Keratinocyte (primary cell): Measurements from ENCODE around the gene METTL4. TPM values are rescaled to one million over a fixed set of nuclear protein-coding genes. Genes with fewer than 3 reads are reported as not detected.

Experiments used
- DNase-seq: peaks from one replicate; pipeline ENCODE4 v3.0.0-alpha.2; 2011; ENCODE audit warnings: low read depth, missing footprints, low spot score
- FAIRE-seq: peaks from 2 replicates; lab custom pipeline; 2011; peaks lifted over from hg19 to GRCh38; lab: Jason Lieb, UNC
- H2AFZ ChIP-seq: 2 replicates; pipeline ENCODE4 v1.6.0; 2012; ENCODE audit warnings: low read length, control low read depth, inconsistent platforms; ENCODE audit not compliant: control insufficient read depth
- H3K27ac ChIP-seq: 2 replicates; pipeline ENCODE4 v1.5.1; 2011; ENCODE audit warnings: low read length; ENCODE audit not compliant: control insufficient read depth, insufficient read depth
- H3K27me3 ChIP-seq: 3 replicates; pipeline ENCODE4 v1.6.0; 2011; ENCODE audit warnings: low read length; ENCODE audit not compliant: control insufficient read depth, insufficient read depth; ENCODE audit errors: extremely low read depth
- H3K36me3 ChIP-seq, 2 experiments: 2 replicates in 1 of 2; 3 replicates in 1 of 2; pipeline ENCODE4 v1.5.1; 2011; ENCODE audit warnings: low read length in 2 of 2, mild to moderate bottlenecking in 1 of 2; ENCODE audit not compliant: control insufficient read depth in 2 of 2, insufficient read depth in 2 of 2; ENCODE audit errors: extremely low read depth in 1 of 2
- H3K4me1 ChIP-seq: 3 replicates; pipeline ENCODE4 v1.5.1; 2011; ENCODE audit warnings: low read length; ENCODE audit not compliant: control insufficient read depth, insufficient read depth; ENCODE audit errors: extremely low read depth
- H3K4me2 ChIP-seq: 3 replicates; pipeline ENCODE4 v1.6.0; 2011; ENCODE audit warnings: low read depth, low read length; ENCODE audit not compliant: control insufficient read depth, insufficient read depth; ENCODE audit errors: extremely low read depth
- H3K4me3 ChIP-seq, 3 experiments: fragments of 200-600 bp in 1 of 3; sonication (generic) in 1 of 3; 2 replicates in 2 of 3; 3 replicates in 1 of 3; pipeline ENCODE4 v1.5.1; 2011 to 2016; ENCODE audit warnings: low read length in 3 of 3, mild to moderate bottlenecking in 3 of 3, control low read depth in 2 of 3, inconsistent platforms in 1 of 3, low read depth in 1 of 3, mixed read lengths in 1 of 3, mixed run types in 1 of 3, moderate library complexity in 1 of 3; ENCODE audit not compliant: control insufficient read depth in 2 of 3, insufficient read depth in 2 of 3; ENCODE audit errors: extremely low read depth in 1 of 3
- H3K79me2 ChIP-seq: 2 replicates; pipeline ENCODE4 v1.6.0; 2012; ENCODE audit warnings: low read length; ENCODE audit not compliant: control insufficient read depth, insufficient read depth
- H3K9ac ChIP-seq: 3 replicates; pipeline ENCODE4 v1.6.0; 2011; ENCODE audit warnings: low read length; ENCODE audit not compliant: control insufficient read depth, insufficient read depth; ENCODE audit errors: extremely low read depth
- H3K9me1 ChIP-seq: 3 replicates; pipeline ENCODE4 v1.6.0; 2011; ENCODE audit warnings: low read length; ENCODE audit not compliant: control insufficient read depth, insufficient read depth; ENCODE audit errors: extremely low read depth
- H3K9me3 ChIP-seq: 2 replicates; pipeline ENCODE4 v1.5.1; 2012; ENCODE audit warnings: low read depth, low read length; ENCODE audit not compliant: control insufficient read depth
- H4K20me1 ChIP-seq: 3 replicates; pipeline ENCODE4 v1.6.0; 2011; ENCODE audit warnings: low read length; ENCODE audit not compliant: control insufficient read depth, insufficient read depth; ENCODE audit errors: extremely low read depth
- CTCF ChIP-seq, 3 experiments: IDR thresholded peaks in 1 of 3; conservative IDR thresholded peaks in 1 of 3; optimal IDR thresholded peaks in 1 of 3; 2 replicates in 2 of 3; 3 replicates in 1 of 3; pipeline versions ENCODE3 to v1.5.1; 2011; ENCODE audit warnings: low read length in 3 of 3, mild to moderate bottlenecking in 3 of 3, moderate library complexity in 2 of 3, control low read depth in 1 of 3, inconsistent platforms in 1 of 3; ENCODE audit not compliant: insufficient read depth in 2 of 3; ENCODE audit errors: extremely low read depth in 1 of 3
- EZH2 ChIP-seq: IDR thresholded peaks from one replicate; pipeline ENCODE4 v1.6.1; 2012; ENCODE audit warnings: inconsistent platforms, mild to moderate bottlenecking, low read length, moderate library complexity
- dilution Hi-C: fragments of 300-500 bp; cut with MboI; formaldehyde crosslinking; loops from one replicate; pipeline ENCODE4 v1.7.0; 2020; ENCODE audit warnings: low sequenced_read_pairs; ENCODE audit not compliant: extremely low pct_ligation_motif_present
- polyA plus RNA-seq, 5 experiments: library from polyadenylated mRNA; depleted of rRNA in 3 of 5; stranded (reverse) in 3 of 5; stranded (forward) in 1 of 5; unstranded in 1 of 5; fragments of >200 nt; gene quantifications; 1 replicate in 1 of 5; 2 replicates in 3 of 5; 3 replicates in 1 of 5; pipeline versions ENCODE4 v1.2.1 to v1.2.3, GENCODE V29; 2011 to 2012; ENCODE audit warnings: missing spikeins in 2 of 5, low read depth in 1 of 5, low replicate concordance in 1 of 5

Gene METTL4
- polyA plus RNA-seq, 1 donor (not counting 4 experiments of a cell fraction or from before 2014, with no cell fraction given): 10.2 TPM

DNA sequence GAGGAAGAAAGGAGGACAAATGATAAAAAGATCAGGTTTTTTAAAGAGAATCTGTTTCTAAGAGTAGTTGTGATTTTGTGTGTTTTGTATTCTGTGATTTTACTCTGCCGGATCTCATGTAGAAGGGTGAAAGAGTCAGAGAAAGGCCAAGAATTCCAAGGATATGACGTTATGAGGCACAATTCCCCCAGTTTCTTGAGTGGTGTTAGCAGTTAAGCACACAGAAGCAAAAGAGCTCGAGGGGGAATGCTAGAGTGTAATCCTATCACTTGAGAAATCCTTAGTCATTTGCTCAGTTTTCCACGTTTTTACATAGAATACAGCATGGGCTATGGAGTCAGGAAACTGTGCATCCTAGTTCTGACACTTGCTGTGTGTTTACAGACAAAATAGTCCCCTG, 34.8 kb downstream of the METTL4 start:
- H3K9me3 ChIP-seq: no peaks in the 10 kb centered on the region
- no peak for DNase-seq
- no peaks in the 10 kb centered on the region for H3K4me1 ChIP-seq
- H3K27ac ChIP-seq: no peak overlapping the region
- no peak overlapping the region for H2AFZ ChIP-seq
- no peak for FAIRE-seq
- no peaks in the 10 kb centered on the region for H3K79me2 ChIP-seq
- no peak overlapping the region for H3K4me3 ChIP-seq
- no peak overlapping the region for H3K9ac ChIP-seq
- H4K20me1 ChIP-seq: no peaks in the 10 kb centered on the region
- peaks cover 0 to 2% of the 10 kb centered on the region in 2 experiments for H3K36me3 ChIP-seq
- no peak overlapping the region for H3K4me2 ChIP-seq
- no peaks in the 10 kb centered on the region for H3K27me3 ChIP-seq
- dilution Hi-C loops: no loop called here
- no peaks in the 10 kb centered on the region for H3K9me1 ChIP-seq
- TF ChIP-seq CTCF (optimal IDR thresholded peaks at IDR 0.05 in 1 of 3, IDR thresholded peaks at IDR 0.05 in 1 of 3, conservative IDR thresholded peaks at IDR 0.05 in 1 of 3; ENCODE audit: extremely low read depth in 1 of 3, insufficient read depth in 2 of 3, low read length in 3 of 3): no peak
- TF ChIP-seq EZH2: no peak

- no peak for FAIRE-seq
- Histone ChIP-seq H3K27ac (no peak overlapping the region), H3K9ac (no peak overlapping the region), H3K9me3 (no peaks in the 10 kb centered on the region), H3K4me2 (no peak overlapping the region), H3K9me1 (no peaks in the 10 kb centered on the region), H4K20me1 (no peaks in the 10 kb centered on the region), H2AFZ (no peak overlapping the region), H3K4me3 (no peak overlapping the region), H3K27me3 (no peaks in the 10 kb centered on the region), H3K4me1 (no peaks in the 10 kb centered on the region), H3K36me3 (peaks cover 0 to 2% of the 10 kb centered on the region in 2 experiments), H3K79me2 (no peaks in the 10 kb centered on the region)
- dilution Hi-C loops: no loop called here
- no peak for DNase-seq
- TF ChIP-seq EZH2: no peak
- TF ChIP-seq CTCF (optimal IDR thresholded peaks at IDR 0.05 in 1 of 3, IDR thresholded peaks at IDR 0.05 in 1 of 3, conservative IDR thresholded peaks at IDR 0.05 in 1 of 3; ENCODE audit: extremely low read depth in 1 of 3, insufficient read depth in 2 of 3, low read length in 3 of 3): no peak
Measured at GRCh38 chr18:2536063-2536462, 35.2 kb downstream of the METTL4 start.
